BLaER1 (cell line): ENCODE data around the gene GNGT1.

ENCODE experiments used
- H3K27ac ChIP-seq: shearing (Covaris generic); formaldehyde crosslinking; 2 replicates; pipeline ENCODE4 v1.8.1; 2022
- H3K27me3 ChIP-seq: shearing (Covaris generic); formaldehyde crosslinking; 2 replicates; pipeline ENCODE4 v1.8.1; 2022
- H3K36me3 ChIP-seq: shearing (Covaris generic); formaldehyde crosslinking; 2 replicates; pipeline ENCODE4 v1.8.1; 2022
- H3K4me1 ChIP-seq: shearing (Covaris generic); formaldehyde crosslinking; 2 replicates; pipeline ENCODE4 v1.8.1; 2022
- H3K4me2 ChIP-seq: shearing (Covaris generic); formaldehyde crosslinking; 2 replicates; pipeline ENCODE4 v1.8.1; 2022
- H3K4me3 ChIP-seq: shearing (Covaris generic); formaldehyde crosslinking; 2 replicates; pipeline ENCODE4 v1.8.1; 2022
- H3K9ac ChIP-seq: shearing (Covaris generic); formaldehyde crosslinking; 2 replicates; pipeline ENCODE4 v1.8.1; 2022
- H3K9me3 ChIP-seq: shearing (Covaris generic); formaldehyde crosslinking; 2 replicates; pipeline ENCODE4 v1.8.1; 2022
- H4K20me1 ChIP-seq: shearing (Covaris generic); formaldehyde crosslinking; 2 replicates; pipeline ENCODE4 v1.8.1; 2022
- Cebpa-rat ChIP-seq: shearing (Covaris generic); IDR thresholded peaks from 2 replicates; pipeline ENCODE4 v1.8.1; 2022

Gene GNGT1

DNA sequence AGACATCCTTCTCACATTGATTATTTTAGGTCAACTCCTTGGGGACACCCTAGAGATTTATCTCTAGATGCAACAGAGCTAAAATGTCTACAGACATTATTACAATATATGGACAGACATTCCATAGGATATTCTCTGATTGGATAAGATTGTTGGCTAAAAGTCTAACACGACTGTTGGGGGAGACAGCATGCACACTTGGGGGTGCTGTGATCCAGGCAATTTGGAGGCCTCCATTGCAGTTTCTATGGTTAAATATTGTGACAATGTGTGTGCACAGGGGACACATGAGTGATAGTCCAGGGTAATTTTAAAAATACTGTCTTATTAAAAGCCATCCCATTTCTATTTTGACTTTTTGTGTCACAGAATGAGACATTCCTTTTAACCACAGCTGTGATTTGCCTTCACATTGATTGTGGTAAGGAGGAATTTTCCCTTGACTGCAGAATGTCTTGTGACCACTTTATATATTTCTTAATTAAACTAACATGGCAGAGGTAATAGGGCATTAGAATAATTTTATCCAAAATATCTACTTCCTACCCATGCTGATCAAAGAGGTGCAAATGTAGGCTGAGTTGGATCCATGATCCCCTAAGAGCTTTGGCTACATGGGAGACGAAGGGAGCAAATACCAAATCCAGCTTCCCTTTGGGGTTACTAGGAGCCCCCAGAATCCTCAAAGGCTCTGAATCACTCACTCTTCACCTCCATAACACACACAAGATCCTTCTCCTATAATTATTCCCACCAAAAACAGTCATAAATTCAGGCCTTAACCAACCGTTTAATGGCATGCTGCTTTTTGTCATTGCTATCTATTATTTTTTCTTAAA lies 23.1 kb upstream of the GNGT1 start:
- Histone ChIP-seq H3K27me3 (no peaks in the 10 kb centered on the region), H4K20me1 (no peaks in the 10 kb centered on the region), H3K27ac (no peak overlapping the region), H3K9me3 (0 out of 2 replicates have a peak, but pooled peaks cover 3% of the 10 kb centered on the region), H3K9ac (no peak overlapping the region), H3K4me1 (no peaks in the 10 kb centered on the region), H3K4me2 (no peak overlapping the region), H3K4me3 (no peak overlapping the region), H3K36me3 (no peaks in the 10 kb centered on the region)
- no peak for TF ChIP-seq Cebpa-rat

DNA sequence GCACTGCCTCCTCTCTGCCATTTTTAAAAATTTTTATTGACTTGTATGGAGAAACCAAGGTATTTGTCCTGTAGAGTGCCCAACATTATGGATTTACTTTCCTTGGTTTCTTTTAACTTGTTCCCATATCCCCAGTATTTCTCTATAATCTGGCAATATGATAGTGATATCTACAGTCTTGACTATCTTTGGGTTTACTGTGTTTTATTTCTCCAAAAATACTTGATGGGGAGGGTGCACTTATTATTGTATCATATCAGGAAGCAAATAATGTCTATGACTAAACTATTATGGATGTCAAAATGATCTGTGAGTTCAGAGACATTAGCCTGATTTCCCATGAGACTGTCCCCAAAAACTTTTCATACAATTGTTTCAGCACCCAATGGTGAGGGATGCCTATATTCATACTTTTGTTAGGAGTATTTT lies 22.4 kb upstream of the GNGT1 start:
- H4K20me1 ChIP-seq = no peaks in the 10 kb centered on the region
- H3K27ac ChIP-seq = no peak overlapping the region
- no peak for TF ChIP-seq Cebpa-rat
- H3K4me2 ChIP-seq = no peak overlapping the region
- no peak overlapping the region for H3K9ac ChIP-seq
- 0 out of 2 replicates have a peak, but pooled peaks cover 3% of the 10 kb centered on the region for H3K9me3 ChIP-seq
- H3K4me3 ChIP-seq = no peak overlapping the region
- H3K27me3 ChIP-seq = peaks cover 2% of the 10 kb centered on the region; the same call in 1 of the 2 replicates
- no peaks in the 10 kb centered on the region for H3K36me3 ChIP-seq
- no peaks in the 10 kb centered on the region for H3K4me1 ChIP-seq

DNA sequence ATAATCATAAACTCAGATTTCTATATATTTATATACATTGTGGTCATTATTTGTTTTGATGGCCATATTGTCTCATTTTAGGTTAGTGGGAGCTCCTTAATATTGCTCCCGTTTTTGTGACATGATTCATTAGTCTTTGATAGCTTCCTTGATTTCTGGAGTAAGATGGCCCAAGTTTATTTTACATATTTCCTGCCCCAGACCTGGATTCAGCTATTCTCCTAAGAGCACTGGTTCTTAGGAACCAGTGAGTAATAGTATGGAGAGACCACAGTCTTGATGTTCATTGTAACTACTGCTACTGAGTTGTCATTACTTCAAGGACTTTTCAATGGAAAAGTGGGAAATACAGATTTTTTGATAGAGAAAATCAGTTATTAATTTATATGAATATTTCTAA lies 21.8 kb upstream of the GNGT1 start:
- Histone ChIP-seq H3K9me3 (0 out of 2 replicates have a peak, but pooled peaks cover under 1% of the 10 kb centered on the region), H3K4me2 (no peak overlapping the region), H3K4me3 (no peak overlapping the region), H3K36me3 (no peaks in the 10 kb centered on the region), H4K20me1 (no peaks in the 10 kb centered on the region), H3K27me3 (peaks cover 8% of the 10 kb centered on the region; the same call in 1 of the 2 replicates), H3K9ac (no peak overlapping the region), H3K27ac (no peak overlapping the region), H3K4me1 (no peaks in the 10 kb centered on the region)
- TF ChIP-seq Cebpa-rat = no peak

DNA sequence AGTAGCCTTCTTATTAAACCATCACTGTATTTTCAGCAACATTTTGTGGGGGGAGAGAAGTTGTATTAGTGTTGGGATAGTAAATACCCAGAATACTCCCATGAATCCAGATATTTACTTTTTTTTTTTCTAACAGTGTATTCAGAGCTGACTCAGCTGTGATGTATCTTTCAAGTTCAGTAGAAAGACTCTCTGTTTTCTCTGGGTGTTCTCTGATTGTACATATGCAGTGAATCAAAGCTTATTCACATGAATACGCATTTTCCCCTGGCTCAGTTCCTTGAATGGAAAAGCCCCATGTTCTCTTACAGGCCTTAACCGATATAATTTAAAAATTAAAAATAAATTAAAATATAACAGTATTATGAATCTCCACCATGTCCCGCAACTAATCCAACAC lies 17.1 kb upstream of the GNGT1 start:
- no peaks in the 10 kb centered on the region for H4K20me1 ChIP-seq
- H3K4me3 ChIP-seq = no peak overlapping the region
- H3K27ac ChIP-seq = no peak overlapping the region
- H3K27me3 ChIP-seq = peaks cover 37% of the 10 kb centered on the region
- no peak overlapping the region for H3K9ac ChIP-seq
- H3K4me2 ChIP-seq = no peak overlapping the region
- peaks cover 9% of the 10 kb centered on the region; the same call in 1 of the 2 replicates for H3K4me1 ChIP-seq
- H3K36me3 ChIP-seq = no peaks in the 10 kb centered on the region
- no peak for TF ChIP-seq Cebpa-rat
- peaks cover 16% of the 10 kb centered on the region for H3K9me3 ChIP-seq

DNA sequence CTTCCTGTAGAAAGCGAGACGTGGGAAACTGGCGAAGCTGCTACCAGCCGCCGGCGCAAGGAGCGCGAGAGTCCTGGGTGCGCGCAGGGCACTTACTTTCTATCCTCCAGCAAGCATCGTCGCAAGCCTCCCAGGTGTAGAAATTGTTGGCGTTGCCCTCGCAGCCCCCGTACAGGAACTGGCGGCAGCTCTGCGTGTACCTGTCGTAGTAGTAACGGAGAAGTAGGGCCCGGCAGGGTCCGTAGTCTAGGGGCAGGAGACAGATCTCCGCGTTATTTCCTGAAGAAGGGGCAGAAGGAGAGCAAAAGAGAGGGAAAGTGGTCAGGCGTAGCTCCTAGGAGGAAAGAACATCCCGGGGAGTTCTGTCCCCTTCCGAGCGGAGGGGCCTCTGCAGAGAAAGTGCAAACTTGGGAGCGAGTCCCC lies 16.3 kb upstream of the GNGT1 start:
- peak overlapping the region; percentile 51 for H3K4me2 ChIP-seq
- H3K36me3 ChIP-seq = no peaks in the 10 kb centered on the region
- H3K9ac ChIP-seq = no peak overlapping the region
- no peak overlapping the region for H3K27ac ChIP-seq
- H3K4me1 ChIP-seq = peaks cover 9% of the 10 kb centered on the region; the same call in 1 of the 2 replicates
- TF ChIP-seq Cebpa-rat = no peak
- H3K27me3 ChIP-seq = peaks cover 37% of the 10 kb centered on the region
- H3K4me3 ChIP-seq = peak overlapping the region; percentile 52
- peaks cover 16% of the 10 kb centered on the region for H3K9me3 ChIP-seq
- H4K20me1 ChIP-seq = no peaks in the 10 kb centered on the region

DNA sequence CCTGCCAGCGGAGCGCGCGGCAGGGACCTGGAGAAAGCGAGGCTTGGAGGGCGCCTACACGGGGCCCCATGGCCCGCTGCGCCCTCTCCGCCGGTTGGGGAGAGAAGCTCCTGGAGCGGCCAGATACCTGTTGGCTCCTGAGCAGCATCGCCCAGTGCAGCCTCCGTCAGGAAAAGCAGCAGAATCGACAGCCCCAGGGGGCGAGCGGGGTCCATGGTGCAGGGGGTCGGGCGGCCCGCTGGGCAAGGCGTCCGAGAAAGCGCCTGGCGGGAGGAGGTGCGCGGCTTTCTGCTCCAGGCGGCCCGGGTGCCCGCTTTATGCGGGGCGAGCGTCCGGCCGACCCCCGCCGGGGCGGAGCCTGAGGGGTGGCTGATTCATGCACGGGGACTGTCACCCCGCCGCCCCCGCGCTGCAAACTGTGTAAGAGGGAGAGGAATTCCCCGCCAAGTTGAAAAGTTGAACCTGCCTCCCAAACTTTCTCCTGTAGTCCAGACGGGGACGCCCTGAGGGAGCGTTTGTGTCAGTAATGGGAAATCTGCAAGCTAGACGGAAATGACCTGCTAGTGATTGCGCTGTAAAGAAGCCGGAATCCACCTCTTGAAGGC lies 15.8 kb upstream of the GNGT1 start, which contains the start of gene TFPI2:
Gene TFPI2 (minus strand): TSS at position 290 of the 605 bp plus-strand sequence. CDS start 75 bp downstream, at position 215.
- Histone ChIP-seq H3K27ac (no peak within 1 kb of the TSS), H3K4me2 (peak within 1 kb of the TSS; percentile 51), H3K27me3 (peaks cover 37% of the 10 kb centered on the region), H3K4me3 (peak within 1 kb of the TSS; percentile 52), H3K9me3 (peaks cover 16% of the 10 kb centered on the region), H4K20me1 (no peaks in the 10 kb centered on the region), H3K4me1 (peaks cover 9% of the 10 kb centered on the region; the same call in 1 of the 2 replicates), H3K9ac (no peak within 1 kb of the TSS), H3K36me3 (no peaks in the 10 kb centered on the region)
- no peak for TF ChIP-seq Cebpa-rat

DNA sequence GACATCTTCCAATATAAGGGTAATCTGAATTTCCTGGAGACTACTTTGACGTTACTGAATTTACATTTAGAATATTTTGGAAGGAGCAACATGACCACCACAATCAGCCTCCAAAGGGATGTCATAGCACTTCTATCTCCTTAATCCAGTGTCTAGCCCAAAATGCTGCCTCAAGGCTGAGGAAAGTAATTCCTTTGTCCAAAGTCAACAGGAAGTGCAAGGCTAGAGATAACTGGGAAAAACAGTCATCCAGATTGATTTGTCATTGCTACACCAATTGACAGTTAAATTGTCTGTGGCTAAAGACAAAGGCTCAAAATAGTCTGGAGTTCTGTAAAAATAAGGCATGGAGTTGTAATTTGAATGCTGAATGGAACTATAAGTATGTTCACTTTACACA lies 11.9 kb upstream of the GNGT1 start:
- Histone ChIP-seq H3K27ac (no peak overlapping the region), H3K36me3 (no peaks in the 10 kb centered on the region), H3K4me2 (no peak overlapping the region), H3K4me1 (peaks cover 9% of the 10 kb centered on the region; the same call in 1 of the 2 replicates), H3K27me3 (peaks cover 31% of the 10 kb centered on the region), H3K9ac (no peak overlapping the region), H3K9me3 (peaks cover 16% of the 10 kb centered on the region), H4K20me1 (no peaks in the 10 kb centered on the region), H3K4me3 (no peak overlapping the region)
- TF ChIP-seq Cebpa-rat = no peak

DNA sequence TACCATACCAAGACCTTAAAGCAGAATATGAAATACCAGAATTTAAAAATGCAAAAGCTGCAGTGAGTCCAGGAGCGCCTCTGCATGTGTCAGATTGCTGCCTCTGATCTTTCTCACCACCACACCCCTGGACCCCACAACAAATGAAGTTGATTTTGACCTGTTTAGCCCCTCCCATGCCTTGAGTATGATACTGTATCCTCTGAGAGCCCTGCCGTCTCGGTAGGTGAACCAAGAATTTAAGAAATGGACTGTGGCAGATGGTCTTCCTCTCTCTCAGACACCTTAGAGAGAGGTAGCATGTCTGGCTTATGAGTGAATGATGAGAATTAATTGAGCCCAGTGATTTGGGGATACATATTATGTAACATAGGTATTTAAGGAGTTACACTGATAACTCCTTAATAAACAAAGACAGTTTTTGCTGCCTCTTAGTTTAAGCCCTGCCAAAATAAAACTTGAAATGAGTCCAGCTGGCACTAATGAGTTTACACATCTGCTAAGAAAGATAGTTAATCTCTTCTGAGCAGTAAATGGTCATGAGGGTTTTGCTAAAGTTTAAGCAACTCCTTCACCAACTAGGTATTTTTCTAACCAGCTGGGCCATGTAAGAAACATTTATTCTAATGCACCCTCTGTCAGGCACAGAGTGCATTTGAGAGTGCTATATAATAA lies 11.3 kb upstream of the GNGT1 start:
- Histone ChIP-seq H3K4me3 (no peak overlapping the region), H3K27me3 (peaks cover 24% of the 10 kb centered on the region), H3K9ac (no peak overlapping the region), H3K4me1 (peaks cover 6% of the 10 kb centered on the region; the same call in 1 of the 2 replicates), H3K36me3 (no peaks in the 10 kb centered on the region), H3K4me2 (no peak overlapping the region), H3K27ac (no peak overlapping the region), H4K20me1 (no peaks in the 10 kb centered on the region), H3K9me3 (peaks cover 14% of the 10 kb centered on the region)
- TF ChIP-seq Cebpa-rat = no peak

DNA sequence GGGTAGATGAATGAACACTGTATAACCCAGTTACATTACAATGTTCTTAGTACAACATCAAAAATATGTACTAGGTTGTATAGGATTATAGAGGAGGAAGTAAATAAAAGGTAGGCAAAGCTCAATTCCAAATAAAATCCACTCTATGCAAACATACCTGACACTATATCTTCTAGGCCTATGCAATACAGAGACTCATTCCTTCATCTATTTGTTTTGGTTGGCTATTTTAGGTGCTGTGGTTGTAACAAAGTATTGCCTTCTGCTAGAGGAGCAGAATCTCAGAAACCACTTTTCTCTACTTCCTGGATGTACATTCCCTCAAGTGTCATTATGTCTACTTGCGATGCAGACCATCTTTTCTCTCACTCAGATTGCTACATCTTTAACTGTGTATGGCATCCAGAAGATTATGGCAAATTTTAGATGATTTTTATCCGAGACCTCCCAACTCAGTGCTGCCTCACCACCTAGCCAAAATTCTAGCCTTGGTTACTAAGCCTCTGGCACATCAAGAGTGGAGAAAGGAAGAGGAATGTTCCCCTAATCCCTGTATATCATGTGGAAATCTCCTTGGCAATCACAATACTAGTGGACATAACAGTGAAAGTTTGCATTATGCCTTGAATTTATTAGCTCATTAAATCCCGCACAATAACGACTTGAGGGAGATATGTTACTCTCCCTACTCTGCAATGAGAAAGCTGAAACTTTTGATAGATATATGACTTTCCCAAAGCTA lies 10.3 kb upstream of the GNGT1 start:
- Histone ChIP-seq H3K9ac (no peak overlapping the region), H3K27ac (no peak overlapping the region), H3K4me2 (no peak overlapping the region), H4K20me1 (no peaks in the 10 kb centered on the region), H3K4me1 (no peaks in the 10 kb centered on the region), H3K4me3 (no peak overlapping the region), H3K27me3 (peaks cover 15% of the 10 kb centered on the region), H3K9me3 (peaks cover 5% of the 10 kb centered on the region), H3K36me3 (no peaks in the 10 kb centered on the region)
- no peak for TF ChIP-seq Cebpa-rat
